Measurements from ENCODE around the gene CREB3L4. TPM values are rescaled to one million over a fixed set of nuclear protein-coding genes. Genes with fewer than 3 reads are reported as not detected.

Gene CREB3L4
- total and polyA plus RNA-seq, 2 of the 13 experiments (the other 11 are each of a cell fraction or from before 2014, with no cell fraction given) = 9.9 to 18.7 TPM

GRCh38 chr1:153963850-153964331, 3.8 kb upstream of the CREB3L4 start:
- ChIA-PET CTCF (ENCODE audit: low intra/inter-chr PET ratio, low total read pairs) (no interaction called here), POLR2A (interaction anchor here (0.8 to 10.0 kb wide), 10 partner anchors 10 to 293 kb away, joined by 3 to 209 read pairs (median 16); partner anchors contain the start of genes DENND4B, GATAD2B, ILF2 and JTB)
- Histone ChIP-seq H3K4me1 (ENCODE audit: insufficient read depth, low read length) (peaks cover 48% of the 10 kb centered on the region), H4K20me1 (ENCODE audit: insufficient read depth, low read length) (no peaks in the 10 kb centered on the region), H3K9ac (ENCODE audit: insufficient read depth, low read depth, low read length) (peak overlapping the region; percentile 89), H3K9me3 (ENCODE audit: low read length) (no peaks in the 10 kb centered on the region), H3K4me3 (replicated peaks in 1 of 3; ENCODE audit: insufficient read depth in 1 of 3, low read depth in 2 of 3, low read length in 3 of 3) (peak overlapping the region; percentile 85 to 92 (median 90)), H3K4me2 (ENCODE audit: low read depth, low read length) (peak overlapping the region; percentile 98), H3K27me3 (ENCODE audit: control insufficient read depth in 1 of 2, insufficient read depth in 2 of 2, low read length in 2 of 2) (no peaks in the 10 kb centered on the region; a peak in 1 of 5 replicates), H3K79me2 (ENCODE audit: insufficient read depth, low read length) (peaks cover 27% of the 10 kb centered on the region), H3K36me3 (replicated peaks in 1 of 2; ENCODE audit: control insufficient read depth in 1 of 2, insufficient read depth in 2 of 2, low read length in 2 of 2) (peaks cover 0 to 13% of the 10 kb centered on the region in 2 experiments; a peak in 1 of 5 replicates), H3K27ac (ENCODE audit: extremely low read length, insufficient read depth, low read length) (peak overlapping the region; percentile 79), H2AFZ (ENCODE audit: low read length) (no peak overlapping the region)
- FAIRE-seq (no peak), ATAC-seq (peak; percentile 23), DNase-seq (ENCODE audit: low spot score) (peak; percentile 52)
- intact Hi-C loops (cut with micrococcal nuclease; ENCODE audit: unreplicated experiment) (no loop called here), in situ Hi-C loops (cut with HindIII; ENCODE audit: extremely low pct_ligation_motif_present, low pct_unique_long_range_greater_than_20kb) (no loop called here)
- 1% methylated on average over 15 of the region's 22 CpGs for WGBS (ENCODE audit: low lambda C conversion rate)
- TSS peak; percentile 75 for BruUV-seq (replicated peaks)
- TF ChIP-seq TFAP4 (IDR thresholded peaks at IDR 0.05; ENCODE audit: borderline replicate concordance, low read depth) = peak; percentile 23; the same call in 1 of the 2 replicates
- peak; percentile 84 for TF ChIP-seq HNRNPLL (IDR thresholded peaks at IDR 0.05; ENCODE audit: low read depth, low read length, poor library complexity, severe bottlenecking)
- TF ChIP-seq UBTF (CRISPR knock-in tag; IDR thresholded peaks at IDR 0.05) = peak; percentile 64; the same call in 1 of the 2 replicates
- peak; percentile 75 for TF ChIP-seq BCL6 (CRISPR knock-in tag; IDR thresholded peaks at IDR 0.05)
- 0 out of 2 replicates have a peak, but pooled peaks have one; percentile 72 for TF ChIP-seq ZSCAN31 (CRISPR knock-in tag; IDR thresholded peaks at IDR 0.05; ENCODE audit: low read depth)
- TF ChIP-seq ZNF747 (CRISPR knock-in tag; IDR thresholded peaks at IDR 0.05; ENCODE audit: borderline replicate concordance) = 0 out of 2 replicates have a peak, but pooled peaks have one; percentile 38
- no peak for TF ChIP-seq SMC3 (IDR thresholded peaks at IDR 0.05; ENCODE audit: low read length)
- no peak for TF ChIP-seq ZNF598 (CRISPR knock-in tag; IDR thresholded peaks at IDR 0.05; ENCODE audit: borderline replicate concordance)
- TF ChIP-seq NFE2 (CRISPR knock-in tag; IDR thresholded peaks at IDR 0.05) = no peak
- TF ChIP-seq HMGXB4 (CRISPR knock-in tag; IDR thresholded peaks at IDR 0.05; ENCODE audit: borderline replicate concordance in 1 of 2, low read depth in 1 of 2) = no peak
- no peak for TF ChIP-seq TFDP2 (CRISPR knock-in tag; IDR thresholded peaks at IDR 0.05)
- TF ChIP-seq KMT2A (CRISPR knock-in tag; IDR thresholded peaks at IDR 0.05) = 0 out of 2 replicates have a peak, but pooled peaks have one; percentile 22
- TF ChIP-seq ZNF331 (CRISPR knock-in tag; IDR thresholded peaks at IDR 0.05) = no peak
- TF ChIP-seq ZNF605 (CRISPR knock-in tag; IDR thresholded peaks at IDR 0.05) = 0 out of 2 replicates have a peak, but pooled peaks have one; percentile 49
- 0 out of 2 replicates have a peak, but pooled peaks have one; percentile 64 for TF ChIP-seq ZNF564 (CRISPR knock-in tag; IDR thresholded peaks at IDR 0.05)
- peak; percentile 51 for TF ChIP-seq TBX2 (CRISPR knock-in tag; IDR thresholded peaks at IDR 0.05; ENCODE audit: borderline replicate concordance)
- TF ChIP-seq HDAC2 (CRISPR knock-in tag; IDR thresholded peaks at IDR 0.05) = 0 out of 2 replicates have a peak, but pooled peaks have one; percentile 9
- peak; percentile 19 for TF ChIP-seq ZEB1 (IDR thresholded peaks at IDR 0.05; ENCODE audit: insufficient replicate concordance, low read depth)

Measured in HepG2 (cell line).